GM12801 (cell line): ENCODE data around the gene PIK3R4.

Source experiments
- TF ChIP-seq, protein P1 (sequence below): IDR thresholded peaks from one replicate; pipeline ENCODE4 v1.5.1; 2011; ENCODE audit warnings: control low read depth; ENCODE audit not compliant: insufficient read length; ENCODE audit errors: extremely low read depth

PIK3R4 gene

DNA sequence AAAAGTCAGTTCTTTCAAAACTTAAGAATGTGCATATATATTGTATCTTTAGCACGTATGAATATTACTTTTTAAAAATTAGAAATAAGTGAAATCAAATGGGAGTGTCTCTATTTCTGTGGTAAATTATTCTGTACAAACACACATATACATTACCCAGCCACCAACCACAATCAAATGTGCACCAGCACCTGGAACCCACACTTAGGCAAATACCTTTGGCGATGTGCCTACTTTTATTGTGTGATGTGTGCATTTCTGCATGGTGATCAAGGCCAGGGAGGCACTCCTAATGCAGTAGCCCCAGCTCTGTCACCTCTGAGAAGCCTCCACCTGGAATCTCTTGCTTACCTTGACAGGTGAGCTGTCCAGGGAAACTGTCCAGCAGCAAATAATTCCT, 76.9 kb downstream of the PIK3R4 start:
- TF ChIP-seq, protein P1, sequence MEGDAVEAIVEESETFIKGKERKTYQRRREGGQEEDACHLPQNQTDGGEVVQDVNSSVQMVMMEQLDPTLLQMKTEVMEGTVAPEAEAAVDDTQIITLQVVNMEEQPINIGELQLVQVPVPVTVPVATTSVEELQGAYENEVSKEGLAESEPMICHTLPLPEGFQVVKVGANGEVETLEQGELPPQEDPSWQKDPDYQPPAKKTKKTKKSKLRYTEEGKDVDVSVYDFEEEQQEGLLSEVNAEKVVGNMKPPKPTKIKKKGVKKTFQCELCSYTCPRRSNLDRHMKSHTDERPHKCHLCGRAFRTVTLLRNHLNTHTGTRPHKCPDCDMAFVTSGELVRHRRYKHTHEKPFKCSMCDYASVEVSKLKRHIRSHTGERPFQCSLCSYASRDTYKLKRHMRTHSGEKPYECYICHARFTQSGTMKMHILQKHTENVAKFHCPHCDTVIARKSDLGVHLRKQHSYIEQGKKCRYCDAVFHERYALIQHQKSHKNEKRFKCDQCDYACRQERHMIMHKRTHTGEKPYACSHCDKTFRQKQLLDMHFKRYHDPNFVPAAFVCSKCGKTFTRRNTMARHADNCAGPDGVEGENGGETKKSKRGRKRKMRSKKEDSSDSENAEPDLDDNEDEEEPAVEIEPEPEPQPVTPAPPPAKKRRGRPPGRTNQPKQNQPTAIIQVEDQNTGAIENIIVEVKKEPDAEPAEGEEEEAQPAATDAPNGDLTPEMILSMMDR, result no peak

DNA sequence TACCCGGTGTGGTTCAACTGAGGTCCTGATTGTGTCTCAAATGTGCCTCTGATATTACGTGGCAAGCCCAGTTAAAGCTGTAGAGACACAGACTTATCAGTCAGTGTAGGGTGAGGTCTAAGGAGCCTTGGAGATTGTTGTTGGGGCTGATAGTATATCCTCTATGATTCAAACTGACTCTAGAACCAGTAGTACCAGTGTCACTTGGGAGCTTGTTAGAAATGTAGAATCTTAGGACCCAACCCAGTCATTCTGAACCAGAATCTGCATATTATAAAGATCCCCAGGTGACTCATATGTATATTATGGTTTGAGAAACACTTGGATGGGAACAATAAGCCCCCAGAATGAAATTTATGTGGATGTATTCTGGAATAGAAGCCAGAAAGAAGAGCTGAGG, 83.5 kb downstream of the PIK3R4 start:
- TF ChIP-seq, protein P1, result no peak

DNA sequence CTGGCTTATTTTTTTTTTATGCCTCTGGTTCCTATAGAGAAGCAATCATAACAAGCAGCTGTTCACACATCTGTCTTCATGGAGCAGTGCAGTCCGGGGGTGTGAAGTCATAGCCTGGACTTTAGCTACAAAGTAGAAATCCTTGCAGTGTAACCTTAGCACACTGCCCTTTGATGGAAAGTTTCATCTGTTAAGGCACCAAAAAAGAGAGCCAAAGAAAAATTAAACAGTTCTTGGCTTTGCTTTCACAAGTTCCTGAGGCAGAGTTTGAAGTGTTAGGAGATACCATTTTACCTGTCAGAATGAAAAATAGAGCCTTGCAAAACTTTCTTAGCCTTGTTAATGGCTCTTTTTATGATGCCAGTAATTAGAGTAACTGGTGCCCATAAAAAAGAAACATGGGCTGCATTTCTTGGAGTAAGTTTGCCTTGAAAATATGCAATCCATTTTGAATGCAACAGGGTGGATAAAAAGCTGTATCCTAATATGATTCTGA, 84.1 kb downstream of the PIK3R4 start:
- TF ChIP-seq, protein P1, result no peak

DNA sequence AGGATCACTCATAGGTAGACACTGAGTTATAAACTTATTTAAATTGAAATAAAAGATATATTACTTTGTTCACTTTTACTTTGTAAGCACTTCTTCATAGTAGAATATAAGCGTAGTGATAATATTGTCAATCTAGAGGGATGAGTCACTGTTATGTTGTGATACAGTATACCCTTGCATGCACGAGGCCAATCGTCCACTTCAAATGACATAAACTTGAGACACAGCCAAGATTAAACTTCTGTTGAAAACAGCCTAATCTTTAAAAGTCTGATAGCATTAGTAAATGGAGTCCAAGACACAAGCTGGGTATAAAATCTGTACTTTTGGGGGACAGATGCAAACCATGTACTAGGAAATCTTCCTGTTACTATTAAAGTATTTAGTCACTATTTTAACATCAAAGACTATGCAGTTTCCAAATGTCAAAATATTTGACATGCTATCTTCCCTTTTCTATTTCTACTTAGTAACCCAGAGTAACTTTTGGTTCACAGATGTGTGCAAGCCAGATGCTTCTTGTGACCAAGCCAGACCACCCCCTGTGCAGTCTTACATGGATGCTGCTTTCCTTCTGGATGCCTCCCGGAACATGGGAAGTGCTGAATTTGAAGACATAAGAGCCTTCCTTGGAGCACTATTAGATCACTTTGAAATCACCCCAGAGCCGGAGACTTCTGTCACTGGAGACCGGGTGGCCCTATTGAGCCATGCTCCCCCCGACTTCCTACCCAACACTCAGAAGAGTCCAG, 85.3 kb downstream of the PIK3R4 start:
- TF ChIP-seq, protein P1, result no peak

DNA sequence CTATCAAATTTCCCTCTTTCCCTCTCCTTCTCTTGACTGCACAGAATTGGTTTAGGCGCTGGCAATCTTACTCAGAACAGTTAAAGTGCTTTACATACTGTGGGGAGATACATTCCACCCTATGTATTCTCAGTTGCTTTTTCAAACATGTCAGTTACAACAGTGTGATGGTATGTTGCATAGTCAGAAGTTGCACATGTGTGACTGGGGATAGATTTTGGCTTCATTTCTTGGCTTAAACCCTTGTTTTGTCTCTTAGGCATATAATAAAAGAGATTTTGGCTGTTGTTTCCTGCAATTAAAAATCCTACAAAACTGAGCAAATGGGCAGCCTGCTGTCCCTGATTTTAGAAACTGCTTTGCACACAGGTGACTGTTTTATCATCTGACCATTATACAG, 86.7 kb downstream of the PIK3R4 start:
- TF ChIP-seq, protein P1, result no peak

DNA sequence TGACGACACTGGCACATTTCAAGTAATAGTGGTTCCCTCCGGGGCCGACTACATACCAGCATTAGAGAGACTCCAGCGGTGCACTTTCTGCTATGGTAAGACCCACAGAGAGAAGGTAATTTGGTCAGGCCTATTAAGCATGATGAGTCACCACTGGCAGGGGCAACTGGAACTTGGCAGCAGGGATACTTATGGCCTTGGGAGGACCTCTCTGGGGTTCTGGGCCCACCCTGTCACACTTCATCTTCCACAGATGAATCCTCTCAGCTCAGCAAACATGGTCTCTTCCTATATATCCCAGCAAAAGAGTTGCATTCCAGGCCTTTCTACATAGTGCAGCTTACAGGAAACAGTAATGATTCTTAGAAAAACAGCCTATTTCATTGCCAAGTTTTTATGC, 88.0 kb downstream of the PIK3R4 start:
- TF ChIP-seq, protein P1, result no peak

DNA sequence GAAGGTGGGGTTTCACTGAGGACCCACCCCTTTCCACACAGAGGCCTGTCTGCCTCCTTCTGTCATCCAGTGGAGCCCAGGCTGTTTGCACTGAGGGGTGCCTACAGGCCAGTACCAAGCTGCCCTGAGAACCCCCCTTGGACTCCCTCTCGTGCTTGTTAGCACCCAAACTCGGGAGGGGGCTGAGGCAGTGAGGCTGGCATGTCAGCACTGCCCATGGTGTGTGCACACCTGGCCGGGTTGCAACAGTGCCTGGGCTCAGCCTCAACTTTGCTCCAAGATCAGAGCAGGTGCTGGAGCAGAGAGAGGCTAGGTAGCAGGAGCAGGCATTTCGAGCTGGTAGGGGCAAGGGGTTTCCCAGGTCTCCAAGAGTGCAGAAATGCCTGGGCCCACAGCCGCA, 90.0 kb downstream of the PIK3R4 start:
- TF ChIP-seq, protein P1, result no peak
